ENCODE data around the gene TRIM2.

- TF ChIP-seq, protein P1, sequence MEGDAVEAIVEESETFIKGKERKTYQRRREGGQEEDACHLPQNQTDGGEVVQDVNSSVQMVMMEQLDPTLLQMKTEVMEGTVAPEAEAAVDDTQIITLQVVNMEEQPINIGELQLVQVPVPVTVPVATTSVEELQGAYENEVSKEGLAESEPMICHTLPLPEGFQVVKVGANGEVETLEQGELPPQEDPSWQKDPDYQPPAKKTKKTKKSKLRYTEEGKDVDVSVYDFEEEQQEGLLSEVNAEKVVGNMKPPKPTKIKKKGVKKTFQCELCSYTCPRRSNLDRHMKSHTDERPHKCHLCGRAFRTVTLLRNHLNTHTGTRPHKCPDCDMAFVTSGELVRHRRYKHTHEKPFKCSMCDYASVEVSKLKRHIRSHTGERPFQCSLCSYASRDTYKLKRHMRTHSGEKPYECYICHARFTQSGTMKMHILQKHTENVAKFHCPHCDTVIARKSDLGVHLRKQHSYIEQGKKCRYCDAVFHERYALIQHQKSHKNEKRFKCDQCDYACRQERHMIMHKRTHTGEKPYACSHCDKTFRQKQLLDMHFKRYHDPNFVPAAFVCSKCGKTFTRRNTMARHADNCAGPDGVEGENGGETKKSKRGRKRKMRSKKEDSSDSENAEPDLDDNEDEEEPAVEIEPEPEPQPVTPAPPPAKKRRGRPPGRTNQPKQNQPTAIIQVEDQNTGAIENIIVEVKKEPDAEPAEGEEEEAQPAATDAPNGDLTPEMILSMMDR (IDR thresholded peaks at IDR 0.05) = no peak
- no peak for TF ChIP-seq POLR2A (IDR thresholded peaks at IDR 0.05)
Observed at GRCh38 chr4:153369021-153369420, 164.8 kb downstream of the TRIM2 start.

All from lower leg skin (tissue), 3 donors.